Adrenal gland (tissue), 12 donors: ENCODE data around the gene CCDC192. TPM values are rescaled to one million over a fixed set of nuclear protein-coding genes. Genes with fewer than 3 reads are reported as not detected.

Experiments used
- DNase-seq, 7 donors: peaks; one replicate each; pipeline ENCODE4 v3.0.0-alpha.2; 2019 to 2020
- H3K27ac ChIP-seq, 5 donors: fragments of 200-600 bp; sonication (generic) in 4 of 5; 1 replicate in 3 of 5; 2 replicates in 2 of 5; pipeline versions ENCODE4 v1.5.1 to v1.8.0; 2016 to 2020; ENCODE audit warnings: mild to moderate bottlenecking in 1 of 5
- H3K27me3 ChIP-seq: fragments of 200-600 bp; 2 replicates; pipeline ENCODE4 v1.8.0; 2021
- H3K36me3 ChIP-seq, 2 donors: fragments of 200-600 bp; replicated peaks in 1 of 2; 1 replicate in 1 of 2; 2 replicates in 1 of 2; pipeline versions ENCODE4 v1.5.1 to v1.8.0; 2018 to 2022
- H3K4me1 ChIP-seq, 2 donors: fragments of 200-600 bp; replicated peaks in 1 of 2; 1 replicate in 1 of 2; 2 replicates in 1 of 2; pipeline versions ENCODE4 v1.5.1 to v1.8.0; 2018 to 2021
- H3K4me3 ChIP-seq, 4 donors: fragments of 200-600 bp; sonication (generic) in 3 of 4; one replicate each; pipeline ENCODE4 v1.5.1; 2016 to 2018
- H3K9me3 ChIP-seq, 3 donors: fragments of 200-600 bp; sonication (generic) in 1 of 3; replicated peaks in 1 of 3; 1 replicate in 2 of 3; 2 replicates in 1 of 3; pipeline versions ENCODE4 v1.5.1 to v1.8.0; 2016 to 2021
- POLR2A ChIP-seq, 2 donors: fragments of 450-650 bp; IDR thresholded peaks; one replicate each; pipeline ENCODE4 v1.6.1; 2017; ENCODE audit warnings: antibody characterized with exemption in 2 of 2, mild to moderate bottlenecking in 2 of 2, moderate library complexity in 1 of 2
- WGBS, 4 donors: extraction: QIAGEN DNeasy Blood & Tissue Kit in 2 of 4; methylation state at CpG; one replicate each; pipeline versions ENCODE4 v1.1.5 to v1.1.7; 2013 to 2017; 5-methylcytosine and 5-hydroxymethylcytosine counted together
- intact Hi-C, 2 donors: fragments of 100-400 bp; cut with DNase I; formaldehyde crosslinking; loops; one replicate each; pipeline versions ENCODE4 v1.14.1 to v1.15.0; 2022 to 2023
- polyA plus RNA-seq, 3 donors: library from polyadenylated mRNA; stranded (reverse); fragments of 200-250 nt in 2 of 3; fragments of 350-450 nt in 1 of 3; fragmentation: Illumina TruSeq in 1 of 3; extraction: RNeasy Lipid Tissue Mini Kit (QIAGEN cat#74804) in 1 of 3; gene quantifications; one replicate each; pipeline ENCODE4 v1.2.3, GENCODE V29; 2013 to 2014
- total RNA-seq, 9 donors: library from RNA; depleted of rRNA in 4 of 9; stranded (reverse); fragments of >200 nt in 4 of 9; fragments of 120-200 nt in 1 of 9; fragmentation: NEBNext Ultra II Directional in 1 of 9; extraction: Animal tissue kit (Norgen Biotek cat#: 25700) in 1 of 9; gene quantifications; one replicate each; pipeline versions ENCODE4 v1.1.0 to v1.2.4, GENCODE V29; 2013 to 2023
- TF ChIP-seq, protein P1 (sequence below), 6 experiments: fragments of 450-650 bp in 4 of 6; fragments of 200-600 bp in 2 of 6; sonication (generic) in 1 of 6; IDR thresholded peaks; 1 replicate in 5 of 6; 2 replicates in 1 of 6; pipeline versions ENCODE4 v1.5.1 to v1.8.0; 2016 to 2021; ENCODE audit warnings: antibody characterized with exemption in 6 of 6, mild to moderate bottlenecking in 2 of 6, moderate library complexity in 1 of 6
- donor health status: healthy with polysubstance abuse.
- donor health status: Bipolar disorder and iron deficiency.
- donor health status: DM: yes; HTN: yes; CAD: no.
- donor health status: DM: no; HTN: no; CAD: no.
- donor health status: DM: no; HTN: no; CAD: no.
- donor health status: DM: yes; HTN: yes; CAD: no.

Gene CCDC192
- total and polyA plus RNA-seq, 12 donors, result 0.35 to 0.56 (median 0.46) TPM; not detected in 8

DNA sequence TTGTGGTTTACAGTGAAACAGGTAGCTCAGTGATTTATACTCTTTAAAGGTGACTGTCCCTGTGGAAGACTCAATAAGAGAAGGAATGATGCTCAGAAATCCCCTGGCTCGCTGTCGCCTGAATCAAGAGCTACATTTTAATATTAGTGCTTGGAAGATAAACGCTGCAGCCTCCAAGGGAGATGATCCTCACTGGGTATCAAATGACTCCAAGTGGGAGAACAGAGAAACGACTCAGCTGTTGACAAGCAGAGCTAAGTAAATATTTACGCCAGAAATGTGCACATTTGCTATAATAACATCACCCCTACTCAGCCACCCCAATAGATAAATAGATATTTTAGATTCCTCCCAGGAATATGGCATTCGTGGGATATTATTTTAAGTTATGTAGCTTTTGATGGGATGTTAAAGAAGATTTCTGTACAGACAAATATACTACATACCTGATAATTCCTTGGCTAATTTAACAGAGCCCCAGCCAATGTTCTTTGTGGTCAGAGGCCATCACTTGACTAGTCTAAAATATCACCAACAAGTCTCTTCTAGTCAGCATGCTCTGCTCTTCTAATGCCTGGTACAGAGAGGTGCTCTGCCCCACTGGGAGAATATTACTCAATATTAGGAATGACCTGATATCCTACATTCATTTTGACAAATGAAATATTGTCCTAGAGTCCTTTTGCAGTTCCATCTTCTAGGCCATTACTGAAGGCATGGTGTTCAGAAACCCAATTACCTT is 18.3 kb upstream of the CCDC192 start:
- intact Hi-C loops, result no loop called here
- Histone ChIP-seq H3K4me3 (no peak overlapping the region), H3K9me3 (no peaks in the 10 kb centered on the region), H3K36me3 (no peaks in the 10 kb centered on the region), H3K27me3 (no peaks in the 10 kb centered on the region), H3K27ac (no peak overlapping the region), H3K4me1 (no peaks in the 10 kb centered on the region)
- 68 to 81% (median 75%) methylated on average over 6 of the region's 6 CpGs for WGBS, 4 donors
- TF ChIP-seq POLR2A (IDR thresholded peaks at IDR 0.05), result no peak
- TF ChIP-seq, protein P1, sequence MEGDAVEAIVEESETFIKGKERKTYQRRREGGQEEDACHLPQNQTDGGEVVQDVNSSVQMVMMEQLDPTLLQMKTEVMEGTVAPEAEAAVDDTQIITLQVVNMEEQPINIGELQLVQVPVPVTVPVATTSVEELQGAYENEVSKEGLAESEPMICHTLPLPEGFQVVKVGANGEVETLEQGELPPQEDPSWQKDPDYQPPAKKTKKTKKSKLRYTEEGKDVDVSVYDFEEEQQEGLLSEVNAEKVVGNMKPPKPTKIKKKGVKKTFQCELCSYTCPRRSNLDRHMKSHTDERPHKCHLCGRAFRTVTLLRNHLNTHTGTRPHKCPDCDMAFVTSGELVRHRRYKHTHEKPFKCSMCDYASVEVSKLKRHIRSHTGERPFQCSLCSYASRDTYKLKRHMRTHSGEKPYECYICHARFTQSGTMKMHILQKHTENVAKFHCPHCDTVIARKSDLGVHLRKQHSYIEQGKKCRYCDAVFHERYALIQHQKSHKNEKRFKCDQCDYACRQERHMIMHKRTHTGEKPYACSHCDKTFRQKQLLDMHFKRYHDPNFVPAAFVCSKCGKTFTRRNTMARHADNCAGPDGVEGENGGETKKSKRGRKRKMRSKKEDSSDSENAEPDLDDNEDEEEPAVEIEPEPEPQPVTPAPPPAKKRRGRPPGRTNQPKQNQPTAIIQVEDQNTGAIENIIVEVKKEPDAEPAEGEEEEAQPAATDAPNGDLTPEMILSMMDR (IDR thresholded peaks at IDR 0.05), result no peak
- DNase-seq, result no peak

DNA sequence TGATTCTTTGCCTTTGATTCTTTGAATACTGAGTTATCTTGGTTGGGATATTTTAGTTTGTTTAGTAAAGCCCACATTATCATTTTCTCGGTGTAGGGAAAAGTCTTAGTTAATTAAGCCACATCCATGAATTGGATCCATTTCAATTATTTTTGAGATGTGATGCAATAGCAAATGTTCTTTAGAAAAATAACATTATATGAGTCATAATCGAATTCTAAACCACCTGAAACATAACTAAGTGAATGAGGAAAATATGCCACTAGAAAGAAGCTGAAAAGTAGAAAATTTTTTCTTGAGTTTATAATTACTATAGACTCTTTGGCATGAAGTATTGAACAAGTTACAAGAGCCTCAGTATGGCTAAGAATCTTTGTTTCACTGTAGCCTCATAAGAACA is 17.5 kb upstream of the CCDC192 start:
- TF ChIP-seq, protein P1 (IDR thresholded peaks at IDR 0.05), result no peak
- 47 to 64% (median 57%) methylated on average over 2 of the region's 2 CpGs for WGBS, 4 donors
- intact Hi-C loops, result no loop called here
- Histone ChIP-seq H3K36me3 (no peaks in the 10 kb centered on the region), H3K4me3 (no peak overlapping the region), H3K4me1 (no peaks in the 10 kb centered on the region), H3K27ac (no peak overlapping the region), H3K27me3 (no peaks in the 10 kb centered on the region), H3K9me3 (no peaks in the 10 kb centered on the region)
- no peak for DNase-seq

DNA sequence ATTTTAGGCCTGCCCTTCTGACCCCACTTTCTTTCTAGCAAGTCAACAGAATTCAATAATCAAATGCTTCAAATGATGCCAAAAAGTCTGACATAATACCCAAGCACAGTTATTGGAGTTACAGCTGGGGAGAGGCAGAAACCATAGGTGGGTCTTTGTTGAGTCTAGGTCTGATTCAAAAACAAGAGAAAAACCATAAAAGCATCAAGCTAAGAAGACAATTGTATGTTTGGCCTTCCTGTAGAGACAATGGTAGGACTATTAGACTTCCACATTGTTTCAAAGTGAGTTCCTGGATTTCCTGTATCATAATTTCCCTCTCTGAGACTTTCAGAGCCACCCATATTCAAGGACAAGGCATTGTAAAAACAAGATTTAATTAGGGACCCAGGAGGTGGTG is 16.8 kb upstream of the CCDC192 start:
- H3K4me1 ChIP-seq, result no peaks in the 10 kb centered on the region
- no peaks in the 10 kb centered on the region for H3K27me3 ChIP-seq
- TF ChIP-seq, protein P1 (IDR thresholded peaks at IDR 0.05), result no peak
- no peak for TF ChIP-seq POLR2A (IDR thresholded peaks at IDR 0.05)
- no peaks in the 10 kb centered on the region for H3K36me3 ChIP-seq
- intact Hi-C loops, result no loop called here
- H3K27ac ChIP-seq, result no peak overlapping the region
- no peak overlapping the region for H3K4me3 ChIP-seq
- H3K9me3 ChIP-seq, result no peaks in the 10 kb centered on the region
- DNase-seq, result no peak

DNA sequence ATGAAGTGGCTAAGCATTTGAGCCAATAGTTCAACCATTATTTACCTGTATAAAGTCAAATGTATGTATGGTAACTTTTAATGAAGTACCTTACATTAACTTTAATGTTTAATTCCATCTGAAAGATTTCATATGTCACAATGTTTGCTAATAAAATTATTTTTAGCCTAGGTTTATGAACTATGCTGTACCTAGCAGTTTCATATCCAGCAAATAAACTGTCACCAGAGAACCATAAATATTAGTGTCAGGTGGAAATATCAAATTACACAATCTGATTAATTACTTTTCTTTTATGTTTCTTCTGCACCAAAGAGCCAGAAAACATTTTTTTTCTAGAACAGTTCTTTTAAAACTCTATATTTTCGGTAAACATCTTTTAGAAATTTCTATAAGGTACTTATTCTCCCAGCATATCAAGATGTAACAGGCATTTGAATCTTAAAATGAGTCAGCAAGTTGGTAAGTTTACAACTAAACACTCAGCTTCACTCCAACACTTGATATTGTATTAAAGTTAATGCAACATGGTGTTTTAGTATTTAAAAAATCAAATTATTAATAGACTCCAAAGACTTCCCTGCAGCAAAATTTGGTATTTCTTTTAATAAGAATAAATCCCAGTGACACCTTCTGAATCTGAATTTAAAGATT is 8.5 kb upstream of the CCDC192 start:
- no peak overlapping the region for H3K27ac ChIP-seq
- DNase-seq, result no peak
- WGBS, 4 donors, result 46 to 81% (median 65%) methylated on average over 1 of the region's 1 CpG
- H3K9me3 ChIP-seq, result no peaks in the 10 kb centered on the region
- no peak overlapping the region for H3K4me3 ChIP-seq
- no peaks in the 10 kb centered on the region for H3K27me3 ChIP-seq
- no peak for TF ChIP-seq POLR2A (IDR thresholded peaks at IDR 0.05)
- no peaks in the 10 kb centered on the region for H3K36me3 ChIP-seq
- H3K4me1 ChIP-seq, result peaks cover 0 to 9% of the 10 kb centered on the region in 2 donors
- intact Hi-C loops, result no loop called here

DNA sequence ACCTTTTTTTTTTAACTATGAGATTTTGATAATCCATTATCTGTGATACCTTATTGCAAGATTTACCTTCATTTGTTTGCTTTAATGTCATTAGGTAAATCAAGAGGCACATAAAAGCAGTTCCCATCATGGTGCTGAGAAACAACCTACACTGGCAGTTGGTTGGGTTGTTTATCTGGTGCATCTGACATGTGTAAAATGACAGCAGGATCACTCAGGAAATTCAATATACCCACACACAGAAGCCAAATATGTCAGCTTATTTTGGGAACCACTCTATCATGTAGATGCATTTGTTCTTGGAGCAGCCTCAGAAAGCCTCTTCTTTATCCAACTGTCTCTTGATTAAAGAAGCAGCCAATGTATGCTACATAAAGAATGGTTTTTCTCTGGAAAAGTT is 7.8 kb upstream of the CCDC192 start:
- Histone ChIP-seq H3K27ac (no peak overlapping the region), H3K4me1 (peaks cover 0 to 9% of the 10 kb centered on the region in 2 donors), H3K9me3 (no peaks in the 10 kb centered on the region), H3K4me3 (no peak overlapping the region), H3K36me3 (no peaks in the 10 kb centered on the region), H3K27me3 (no peaks in the 10 kb centered on the region)
- DNase-seq, result no peak
- TF ChIP-seq, protein P1 (IDR thresholded peaks at IDR 0.05), result no peak
- no peak for TF ChIP-seq POLR2A (IDR thresholded peaks at IDR 0.05)
- intact Hi-C loops, result no loop called here
